Dermis blood vessel endothelial cell (primary cell): ENCODE measurements around the gene KRCC1. TPM values are rescaled to one million over a fixed set of nuclear protein-coding genes. Genes with fewer than 3 reads are reported as not detected.
"Not testable (repeated sequence)": the region's sequence is repeated elsewhere in the genome, so short reads cannot be mapped to it uniquely, and the experiment has no call there.

Experiments used
- DNase-seq: peaks from one replicate; pipeline ENCODE4 v3.0.0; 2010
- total RNA-seq: library from RNA; depleted of rRNA; stranded (reverse); fragments of >200 nt; gene quantifications from 2 replicates; pipeline ENCODE4 v1.2.3, GENCODE V29; 2014

KRCC1 gene
- total RNA-seq, 1 donor from 2014 or later = 19.9 TPM

- no peak for DNase-seq
Measured at GRCh38 chr2:88074854-88075292, 19.3 kb upstream of the KRCC1 start.

- DNase-seq = no peak
Measured at GRCh38 chr2:88074150-88074549, 18.6 kb upstream of the KRCC1 start.

DNA sequence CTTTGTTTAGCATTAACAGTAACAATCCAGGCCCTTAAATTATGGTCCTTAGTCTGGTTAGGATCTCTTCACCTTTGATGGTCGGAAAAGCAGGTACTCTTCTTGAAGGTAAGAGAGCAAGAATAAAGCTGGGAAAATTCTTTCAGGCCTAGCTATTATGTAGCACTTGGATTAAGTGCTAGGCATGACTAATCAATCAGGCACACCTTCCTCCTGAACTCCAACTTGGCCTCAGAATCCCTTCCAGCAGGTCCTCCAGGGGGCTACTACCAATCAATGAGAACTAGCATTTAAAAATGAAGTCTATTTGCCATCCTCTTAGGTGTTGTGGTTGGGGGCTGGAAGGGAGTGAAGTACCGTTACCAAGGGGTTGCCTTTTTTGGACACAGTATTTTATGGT is 15.8 kb upstream of the KRCC1 start:
- DNase-seq = no peak

DNA sequence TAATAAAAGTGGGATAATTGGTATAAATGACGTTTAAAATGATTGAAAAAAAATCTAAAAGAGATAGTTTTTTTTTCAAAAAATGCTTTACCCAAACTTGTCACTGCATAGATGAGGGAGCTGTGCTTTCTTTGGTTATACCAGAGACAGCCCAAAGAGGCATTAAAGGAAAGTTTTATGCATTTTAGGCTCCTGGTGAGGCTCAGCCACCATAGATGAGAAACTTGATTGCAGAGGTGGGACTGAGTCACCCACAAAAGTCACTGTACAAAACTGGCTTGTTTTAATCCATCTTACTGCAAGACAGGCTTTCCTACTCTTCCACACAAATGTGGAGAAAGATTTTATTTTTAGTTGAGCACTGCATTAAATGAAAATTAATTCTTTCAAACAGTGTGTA is 14.5 kb upstream of the KRCC1 start:
- DNase-seq = no peak

GRCh38 chr2:88069117-88069516 is 13.5 kb upstream of the KRCC1 start:
- no peak for DNase-seq

DNA sequence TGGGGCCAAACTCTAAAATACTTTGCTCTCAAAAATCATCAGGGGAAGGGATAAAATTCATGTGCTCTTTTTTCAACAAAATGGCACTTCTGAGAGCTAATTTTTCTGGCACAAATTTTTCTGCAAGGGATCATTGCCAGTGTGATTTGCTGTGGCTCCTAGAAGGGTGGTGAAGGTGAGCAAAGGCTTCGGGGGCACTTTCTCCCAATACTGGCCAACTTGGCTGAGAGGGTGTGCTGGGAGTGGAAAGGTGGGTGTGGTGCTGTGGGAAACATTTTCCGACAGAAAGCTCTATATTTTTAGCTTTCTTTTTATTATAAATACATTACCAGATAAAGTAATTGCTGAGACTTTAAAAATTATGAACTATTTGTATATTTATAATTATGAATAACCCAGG is 12.5 kb upstream of the KRCC1 start:
- DNase-seq = no peak

- DNase-seq = no peak
Measured at GRCh38 chr2:88067598-88067997, 12.0 kb upstream of the KRCC1 start, which contains the start of gene SMYD1. Gene SMYD1, plus strand, starts transcription at chr2:88067825. Its CDS starts 40 bp downstream, at chr2:88067865.

DNA sequence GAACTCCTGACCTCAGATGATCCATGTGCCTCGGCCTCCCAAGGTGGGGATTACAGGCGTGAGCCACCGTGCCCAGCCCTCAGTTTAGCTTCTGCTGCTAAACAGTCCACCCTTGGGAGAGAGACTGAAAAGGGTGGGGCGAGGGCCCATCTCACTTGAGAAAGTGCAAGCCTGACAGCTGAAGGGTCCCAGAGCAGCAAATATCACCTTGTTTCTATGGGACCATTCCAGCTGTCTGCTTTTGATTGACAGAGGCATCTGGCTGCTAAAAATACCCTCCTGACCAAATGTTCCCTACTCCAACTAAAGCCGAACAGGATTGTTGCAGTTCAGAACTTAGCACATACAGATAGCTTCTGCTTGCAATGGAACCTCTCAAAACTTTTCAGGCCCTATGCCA is 11.6 kb upstream of the KRCC1 start:
- DNase-seq = no peak

GRCh38 chr2:88066543-88066942 is 11.0 kb upstream of the KRCC1 start:
- no peak for DNase-seq

DNA sequence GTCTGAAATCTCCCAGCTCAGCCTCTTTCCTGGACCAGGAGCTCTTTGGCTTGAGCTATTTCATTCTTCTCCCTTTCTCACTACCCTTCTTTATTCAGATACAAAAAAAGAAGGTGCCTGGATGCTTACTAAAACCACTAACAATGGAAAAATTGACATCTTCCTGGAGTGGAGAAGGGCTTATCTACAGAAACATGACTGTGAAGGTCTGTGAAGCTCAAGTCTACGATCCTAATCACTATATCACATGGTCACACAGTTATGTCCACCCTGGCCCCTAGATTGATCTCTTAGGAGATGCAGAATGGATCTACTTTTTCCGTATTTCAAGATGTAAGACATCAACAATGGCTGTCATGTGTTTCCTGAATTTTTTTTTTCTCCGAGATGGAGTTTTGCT is 5.7 kb upstream of the KRCC1 start:
- DNase-seq = no peak

- no peak for DNase-seq
Measured at GRCh38 chr2:88060907-88061275, 5.3 kb upstream of the KRCC1 start.

DNA sequence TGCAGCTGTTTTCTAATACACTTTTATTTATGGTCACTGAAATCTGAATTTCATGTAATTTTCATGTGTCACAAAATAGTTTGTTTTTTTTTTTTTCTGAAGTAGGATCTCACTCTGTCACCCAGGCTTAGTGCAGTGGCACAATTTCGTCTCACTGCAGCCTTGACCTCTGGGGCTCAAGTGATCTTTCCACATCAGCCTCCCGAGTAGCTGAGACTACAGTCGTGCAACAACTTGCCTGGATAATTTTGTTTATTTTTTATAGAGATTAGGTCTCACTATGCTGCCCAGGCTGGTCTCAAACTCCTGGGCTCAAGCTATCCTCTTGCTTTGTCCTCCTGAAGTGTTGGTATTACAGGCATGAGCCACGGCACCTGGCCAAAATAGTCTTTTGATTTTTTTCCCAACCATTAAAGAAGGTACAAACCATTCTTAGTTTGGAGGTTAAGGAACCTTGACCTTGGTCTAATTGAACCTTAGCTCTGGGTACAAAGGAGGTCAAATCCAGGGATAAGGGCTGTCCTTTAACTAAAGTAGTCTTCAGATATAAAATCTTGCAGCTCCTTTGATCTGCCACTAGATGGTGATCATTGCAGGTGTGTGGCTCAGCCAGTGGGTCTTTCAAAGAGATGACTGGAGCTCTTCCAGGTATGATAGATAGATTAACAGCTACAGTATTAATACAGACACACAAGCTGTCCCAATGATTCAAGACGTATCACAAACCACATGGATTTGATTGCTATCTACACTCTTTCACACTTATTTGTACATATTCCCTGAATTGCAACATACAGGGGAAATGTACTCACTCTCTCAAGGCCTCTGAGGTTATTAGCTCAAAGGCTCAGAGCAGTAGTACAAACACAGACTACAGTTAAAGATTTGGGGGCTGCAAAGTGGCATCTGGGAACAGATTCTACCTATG is 4.7 kb upstream of the KRCC1 start:
- peak; percentile 57 for DNase-seq

DNA sequence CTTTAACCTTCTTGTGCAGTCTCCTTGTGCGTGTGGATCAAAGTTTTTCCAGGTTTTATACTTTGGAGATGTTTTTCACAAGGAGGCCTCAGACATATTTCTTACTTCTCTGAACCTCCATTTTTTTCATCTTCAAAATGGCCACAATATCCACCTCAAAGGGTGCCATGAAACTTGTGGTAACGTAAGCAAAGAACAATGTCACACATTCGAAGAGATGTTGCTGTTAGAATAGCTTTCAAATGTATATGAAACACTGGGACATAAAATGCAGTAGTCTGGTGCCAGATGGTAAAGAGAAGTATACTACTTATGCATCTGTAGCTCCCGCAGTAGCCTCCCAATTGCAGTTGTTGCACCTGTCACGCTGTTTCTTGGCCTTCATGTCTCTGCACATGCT is 2.6 kb upstream of the KRCC1 start:
- DNase-seq = no peak

- no peak for DNase-seq
Measured at GRCh38 chr2:88057437-88057844, 1.9 kb upstream of the KRCC1 start.

DNA sequence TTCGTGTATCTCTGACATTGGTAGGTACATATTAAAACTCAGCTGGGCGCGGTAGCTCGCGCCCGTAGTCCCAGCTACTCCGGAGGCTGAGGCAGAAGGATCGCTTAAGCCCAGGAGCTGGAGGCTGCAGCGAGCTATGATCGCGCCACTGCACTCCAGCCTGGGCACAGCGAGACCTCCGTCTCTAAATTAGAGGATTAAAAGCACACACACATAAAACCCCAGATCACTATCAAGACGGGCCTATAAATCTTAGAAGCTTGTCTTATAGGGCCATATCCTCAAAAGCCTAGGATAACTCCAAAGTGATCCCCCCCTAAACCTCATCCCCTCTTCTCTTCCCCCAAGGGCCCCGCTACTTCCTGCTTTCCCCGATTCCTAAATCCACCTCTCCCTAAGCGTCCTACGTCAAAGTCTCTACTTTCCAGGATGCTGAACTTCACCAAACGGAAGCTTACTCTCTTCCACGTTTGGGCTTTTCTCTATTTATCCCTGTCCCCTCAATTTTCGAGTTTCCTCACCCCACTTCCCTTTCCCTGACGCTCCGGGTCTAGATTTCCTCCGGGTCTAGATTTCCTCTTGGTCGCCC is 707 bp downstream of the KRCC1 start:
- peak; percentile 50 for DNase-seq

DNA sequence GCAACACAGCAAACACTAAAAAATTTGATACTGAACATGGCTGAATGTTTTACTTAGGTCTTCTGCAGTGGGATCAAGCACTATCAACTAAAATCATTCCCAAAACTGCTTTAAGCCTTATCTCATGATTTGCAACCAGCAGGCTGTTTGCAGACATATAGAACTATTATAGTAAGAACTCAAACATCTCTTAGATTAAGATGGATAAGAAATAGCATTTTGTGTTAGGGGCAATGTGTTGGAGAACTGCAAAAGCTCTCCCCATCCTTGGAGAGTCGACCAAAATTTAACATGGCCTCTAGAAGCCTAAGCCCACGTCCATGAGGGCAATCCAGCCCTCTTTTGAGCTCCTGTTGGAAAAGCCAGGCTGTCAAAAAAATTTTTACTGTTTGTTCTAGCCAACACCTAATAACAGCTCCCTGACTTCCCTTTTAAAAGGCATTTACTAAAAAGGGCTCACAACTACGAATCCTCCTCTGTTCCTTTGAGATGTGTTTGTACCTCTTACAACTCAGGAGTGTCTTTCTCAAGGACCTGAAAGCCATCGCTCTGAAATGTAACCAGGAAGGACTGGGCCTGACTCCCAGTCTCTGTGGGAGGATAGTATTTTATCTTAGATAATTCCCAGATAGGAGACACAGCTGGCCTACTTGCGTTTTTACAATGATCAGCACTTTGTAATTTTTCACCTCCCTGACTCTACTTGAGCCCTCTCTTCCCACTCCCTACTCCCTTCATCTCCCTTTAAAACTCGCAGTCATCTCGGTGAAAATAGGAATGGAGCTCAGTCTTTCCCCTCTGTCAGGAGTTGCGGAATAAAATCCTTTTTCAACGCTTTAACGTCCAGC is 1.4 kb downstream of the KRCC1 start:
- peak; percentile 5 for DNase-seq

GRCh38 chr2:88053296-88053695 is 2.3 kb downstream of the KRCC1 start:
- no peak for DNase-seq

DNA sequence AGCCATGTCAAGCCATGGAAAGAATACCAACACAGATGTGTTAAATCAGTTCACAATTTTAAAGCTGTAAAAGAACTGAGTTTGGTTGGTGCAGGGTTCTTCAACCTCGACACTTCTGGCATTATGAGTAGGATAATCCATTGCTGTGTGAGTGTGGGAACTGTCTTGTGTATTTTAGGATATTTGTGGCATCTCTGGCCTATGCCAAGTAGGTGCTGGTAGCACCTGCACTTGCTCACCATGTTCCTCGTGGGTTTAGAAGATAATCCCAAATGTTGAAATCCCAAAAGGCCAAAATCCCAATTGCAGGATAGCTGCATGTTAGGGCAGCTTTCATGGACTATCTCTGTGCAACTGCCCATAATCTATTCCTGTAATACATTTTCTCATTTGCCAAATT is 3.8 kb downstream of the KRCC1 start:
- DNase-seq = no peak

DNA sequence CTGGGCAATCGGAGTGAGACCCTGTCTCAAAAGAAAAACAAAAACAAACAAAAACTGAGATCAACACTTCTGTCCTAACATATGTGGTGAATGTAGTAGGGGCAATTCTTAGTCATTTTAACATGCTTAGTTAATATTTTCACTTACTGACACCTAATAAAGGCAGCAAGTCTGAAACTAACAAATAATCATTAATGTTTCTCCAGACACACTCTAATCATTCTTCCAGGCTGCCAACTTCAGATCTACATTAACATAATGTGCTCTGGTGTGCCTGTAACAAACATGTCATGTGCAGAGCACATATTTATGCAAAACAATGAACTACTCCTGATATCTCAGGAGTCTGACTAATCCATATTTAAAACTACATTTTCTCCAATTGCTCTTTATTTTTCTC is 6.0 kb downstream of the KRCC1 start:
- DNase-seq = no peak

GRCh38 chr2:88048541-88048940 is 7.0 kb downstream of the KRCC1 start:
- DNase-seq = no peak

GRCh38 chr2:88045561-88045960 is 10.0 kb downstream of the KRCC1 start:
- not testable (repeated sequence) for DNase-seq

- no peak for DNase-seq
Measured at GRCh38 chr2:88042476-88042875, 13.1 kb downstream of the KRCC1 start.
